Activated CD4-positive, alpha-beta T cell treated with anti-CD3 and anti-CD28 coated beads, Interleukin-2, Interleukin-6, amounts not matched to agents 100 ng/mL and 50 ng/mL, durations not matched to agents 16 hours and 8 hours (primary cell): ENCODE measurements around the gene RAB12.
"Not testable (repeated sequence)": the region's sequence is repeated elsewhere in the genome, so short reads cannot be mapped to it uniquely, and the experiment has no call there.

ENCODE experiments used
- DNase-seq: peaks from one replicate; pipeline ENCODE4 v3.0.0-alpha.2; 2020

RAB12 gene, protein sequence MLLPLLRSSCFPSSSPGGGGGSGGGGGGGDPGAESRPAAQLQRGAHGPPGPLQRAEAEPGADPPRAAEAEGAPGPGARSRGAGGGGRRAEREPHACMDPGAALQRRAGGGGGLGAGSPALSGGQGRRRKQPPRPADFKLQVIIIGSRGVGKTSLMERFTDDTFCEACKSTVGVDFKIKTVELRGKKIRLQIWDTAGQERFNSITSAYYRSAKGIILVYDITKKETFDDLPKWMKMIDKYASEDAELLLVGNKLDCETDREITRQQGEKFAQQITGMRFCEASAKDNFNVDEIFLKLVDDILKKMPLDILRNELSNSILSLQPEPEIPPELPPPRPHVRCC

GRCh38 chr18:8608795-8609658 lies at the start of gene RAB12:
TSS of gene RAB12 (plus strand) at chr18:8609437. CDS start at chr18:8609440, 3 bp downstream.
- peak; percentile 89 for DNase-seq

- no peak for DNase-seq
These were observed 49.5 kb upstream of the RAB12 start for GRCh38 chr18:8559612-8560186.

GRCh38 chr18:8561123-8561910 lies 47.9 kb upstream of the RAB12 start:
- no peak for DNase-seq

GRCh38 chr18:8562070-8562469 lies 47.2 kb upstream of the RAB12 start:
- no peak for DNase-seq

DNA sequence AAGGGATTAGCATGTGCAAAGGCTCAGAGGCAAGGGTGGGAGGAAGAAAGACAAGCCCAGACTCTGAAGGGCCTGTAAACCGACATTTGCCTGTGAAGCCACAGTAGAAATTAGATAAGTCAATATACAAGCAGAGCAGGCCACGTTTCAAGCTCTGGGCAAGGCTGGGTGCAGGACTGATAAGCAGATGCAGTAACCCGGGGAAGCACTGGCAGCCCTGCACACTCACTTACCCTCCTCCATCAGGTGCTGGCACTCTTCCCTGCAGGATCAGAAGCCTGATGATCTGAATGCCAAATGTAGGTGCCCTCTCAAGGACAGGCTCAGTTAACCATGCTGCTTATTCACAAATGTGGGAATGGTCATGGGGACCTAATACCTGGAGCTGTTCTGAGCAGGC lies 46.3 kb upstream of the RAB12 start:
- no peak for DNase-seq

DNA sequence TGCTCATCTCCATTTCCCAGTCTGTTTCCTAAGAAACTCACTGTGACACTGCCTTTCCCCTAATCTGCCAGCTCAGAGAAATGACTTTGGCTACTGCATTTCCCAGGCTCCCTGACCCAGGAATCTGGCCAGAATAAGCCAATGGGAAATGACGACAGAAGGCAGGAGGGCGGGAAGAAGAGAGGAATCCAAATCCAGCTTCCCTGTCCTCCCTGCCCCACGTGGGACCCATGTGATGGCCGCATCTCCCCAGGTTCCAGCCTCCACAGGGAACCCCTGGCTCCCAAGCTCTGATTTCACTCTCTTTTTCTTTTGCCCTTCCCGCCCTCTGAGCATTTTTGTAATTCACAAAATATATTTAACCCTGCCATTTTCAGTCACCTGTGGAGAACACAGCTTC lies 37.8 kb upstream of the RAB12 start:
- no peak for DNase-seq

GRCh38 chr18:8573766-8574165 lies 35.5 kb upstream of the RAB12 start:
- not testable (repeated sequence) for DNase-seq

GRCh38 chr18:8584798-8585197 lies 24.4 kb upstream of the RAB12 start:
- DNase-seq = no peak

DNA sequence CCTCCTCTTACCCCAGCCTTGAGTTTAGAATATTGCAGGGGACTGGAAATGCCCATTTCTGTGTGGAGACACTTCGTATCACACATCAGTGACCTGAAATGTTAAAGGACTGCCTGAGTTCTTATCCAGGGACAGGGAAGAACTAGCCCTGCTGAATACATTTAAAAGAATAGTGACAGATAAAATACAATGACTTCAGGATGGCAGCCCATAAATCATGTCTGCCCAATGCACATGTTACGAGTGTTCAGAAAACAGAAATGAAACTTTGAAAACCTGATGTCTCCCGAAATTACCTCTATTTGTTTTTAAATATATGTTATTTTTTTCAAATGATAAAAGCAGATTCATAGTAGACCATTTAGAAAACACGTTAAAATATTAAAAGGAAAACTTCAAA lies 22.3 kb upstream of the RAB12 start:
- no peak for DNase-seq

DNA sequence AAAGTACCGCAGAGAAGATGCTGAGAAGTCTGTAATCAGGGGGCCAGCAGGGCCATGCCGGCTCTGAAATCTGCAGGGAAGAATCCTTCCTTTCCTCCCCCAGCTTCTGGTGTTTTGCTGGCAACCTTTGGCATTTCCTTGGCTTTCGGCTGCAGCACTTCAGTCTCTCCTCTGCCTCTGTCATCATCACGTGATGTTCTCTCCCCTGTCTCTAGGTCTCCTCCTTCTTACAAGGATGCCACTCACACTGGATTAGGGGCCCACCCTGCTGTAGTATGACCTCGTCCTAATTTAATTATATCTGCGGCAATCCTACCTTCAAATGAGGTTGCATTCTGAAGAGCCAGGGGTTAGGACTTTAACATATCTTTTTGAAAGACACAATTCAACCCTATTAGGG lies 13.8 kb upstream of the RAB12 start:
- DNase-seq = no peak

- DNase-seq = peak; percentile 20
These were observed 7.8 kb upstream of the RAB12 start for GRCh38 chr18:8601277-8602032.

- no peak for DNase-seq
These were observed 7.2 kb upstream of the RAB12 start for GRCh38 chr18:8602040-8602439.

- DNase-seq = no peak
These were observed 6.7 kb upstream of the RAB12 start for GRCh38 chr18:8602557-8602956.

DNA sequence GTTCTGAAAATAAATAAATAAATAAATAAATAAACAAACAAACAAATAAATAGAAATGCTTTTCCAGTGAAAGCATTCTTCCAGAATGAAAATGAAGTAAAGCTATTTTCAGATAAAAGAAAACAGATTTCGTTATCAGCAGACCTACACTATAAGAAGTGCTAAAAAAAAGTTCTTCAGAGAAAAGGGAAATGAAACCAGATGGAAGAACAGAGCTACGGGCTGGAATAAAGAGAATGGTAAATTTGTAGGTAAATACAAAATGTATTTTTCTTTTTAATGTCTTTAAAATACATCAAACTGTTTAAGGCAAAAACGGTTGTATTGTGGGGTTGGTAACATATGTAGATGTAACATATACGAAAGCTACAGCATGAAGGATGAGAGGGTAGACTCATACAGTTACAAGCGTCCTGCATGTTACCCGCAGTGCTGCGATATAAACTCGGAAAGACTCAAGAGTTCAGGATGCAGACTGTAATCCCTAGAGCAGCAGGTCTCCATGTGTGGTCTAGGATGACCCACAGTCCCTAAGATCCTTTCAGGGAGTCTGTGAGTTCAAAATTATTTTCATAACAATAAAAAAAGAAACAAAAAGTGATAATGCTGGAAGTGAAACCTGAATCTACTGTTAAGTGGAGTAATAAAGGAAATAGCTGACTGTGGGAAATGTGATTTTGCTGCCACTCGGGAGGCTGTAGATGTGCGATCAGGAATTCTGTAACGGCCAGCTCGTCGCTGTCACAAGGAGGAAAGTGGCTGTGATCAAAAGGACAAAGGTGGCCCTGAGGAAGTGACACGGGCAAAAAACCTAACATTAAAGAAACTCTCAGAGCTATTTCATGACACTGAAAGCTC lies 5.3 kb upstream of the RAB12 start:
- DNase-seq = no peak

GRCh38 chr18:8605974-8606373 lies 3.3 kb upstream of the RAB12 start:
- no peak for DNase-seq

DNA sequence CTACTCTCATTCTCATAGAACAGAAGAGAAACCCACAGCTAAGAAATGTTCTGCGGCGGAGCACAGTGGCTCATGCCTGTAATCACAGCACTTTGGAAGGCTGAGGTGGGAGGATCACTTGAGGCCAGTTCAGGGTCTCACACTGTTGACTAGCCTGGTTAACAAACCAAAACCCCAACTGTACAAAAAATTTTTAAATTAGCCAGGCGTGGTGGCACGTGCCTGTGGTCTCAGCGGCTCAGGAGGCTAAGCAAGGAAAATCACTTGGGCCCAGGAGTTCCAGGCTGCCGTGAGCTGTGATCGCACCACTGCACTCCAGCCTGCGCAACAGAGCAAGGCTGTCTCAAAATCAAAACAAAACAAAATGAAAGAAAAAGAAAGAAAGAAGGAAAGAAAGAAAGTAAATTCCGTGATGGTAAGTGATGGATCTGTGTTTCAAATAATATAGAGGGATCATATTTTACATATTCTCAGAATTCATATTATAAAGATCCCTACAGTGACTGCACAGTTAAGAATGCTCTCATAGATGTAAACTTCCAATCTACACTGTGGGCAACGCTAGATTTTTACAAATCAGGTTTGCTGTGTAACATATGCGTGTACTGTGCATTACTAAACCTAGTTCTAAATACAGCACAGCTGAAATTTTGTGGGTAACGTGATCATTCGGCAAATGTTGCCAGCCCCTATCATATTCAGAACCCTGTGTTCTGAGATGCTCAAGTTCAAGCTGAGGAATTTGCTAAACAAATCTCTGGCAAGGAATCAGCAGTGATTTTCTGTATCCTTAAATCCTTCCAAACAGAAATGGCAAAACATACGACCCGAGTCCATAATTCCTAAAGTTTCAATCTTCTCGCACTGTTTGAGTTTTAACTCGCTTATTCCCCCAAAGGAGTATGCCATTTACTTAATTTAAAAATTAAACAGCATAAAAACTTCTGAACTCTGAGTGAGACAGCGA lies 1.2 kb upstream of the RAB12 start:
- no peak for DNase-seq

DNA sequence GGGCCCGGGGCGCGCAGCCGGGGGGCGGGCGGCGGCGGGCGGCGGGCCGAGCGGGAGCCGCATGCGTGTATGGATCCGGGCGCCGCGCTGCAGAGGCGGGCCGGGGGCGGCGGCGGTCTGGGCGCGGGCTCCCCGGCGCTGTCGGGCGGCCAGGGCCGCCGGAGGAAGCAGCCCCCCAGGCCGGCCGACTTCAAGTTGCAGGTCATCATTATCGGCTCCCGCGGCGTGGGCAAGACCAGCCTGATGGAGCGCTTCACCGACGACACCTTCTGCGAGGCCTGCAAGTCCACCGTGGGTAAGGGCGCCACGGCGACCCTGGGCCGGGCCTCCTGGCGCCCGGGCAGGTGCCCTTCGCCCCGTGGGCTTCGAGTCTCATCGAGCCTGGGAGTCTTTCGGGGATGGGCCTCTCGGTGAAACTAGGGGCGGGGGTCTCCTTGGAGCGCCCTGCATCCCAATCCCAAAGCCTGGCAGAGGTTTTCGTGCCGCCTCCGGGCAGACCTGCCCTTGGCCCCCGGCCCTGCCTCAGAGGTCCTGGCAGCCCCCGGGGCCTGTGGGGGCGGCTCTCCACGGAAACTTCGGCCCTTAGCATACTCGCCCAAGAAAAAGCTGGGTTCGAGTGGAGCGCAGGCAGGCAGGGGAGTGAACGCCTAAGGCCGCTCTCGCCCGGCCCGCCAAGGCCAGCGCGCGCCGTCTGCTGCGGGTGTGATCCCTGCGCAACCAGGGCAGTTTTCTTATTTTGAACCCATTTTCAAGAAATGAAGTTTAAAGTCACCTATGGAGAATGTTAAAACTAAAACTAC lies 622 bp downstream of the RAB12 start:
- DNase-seq = peak; percentile 10

DNA sequence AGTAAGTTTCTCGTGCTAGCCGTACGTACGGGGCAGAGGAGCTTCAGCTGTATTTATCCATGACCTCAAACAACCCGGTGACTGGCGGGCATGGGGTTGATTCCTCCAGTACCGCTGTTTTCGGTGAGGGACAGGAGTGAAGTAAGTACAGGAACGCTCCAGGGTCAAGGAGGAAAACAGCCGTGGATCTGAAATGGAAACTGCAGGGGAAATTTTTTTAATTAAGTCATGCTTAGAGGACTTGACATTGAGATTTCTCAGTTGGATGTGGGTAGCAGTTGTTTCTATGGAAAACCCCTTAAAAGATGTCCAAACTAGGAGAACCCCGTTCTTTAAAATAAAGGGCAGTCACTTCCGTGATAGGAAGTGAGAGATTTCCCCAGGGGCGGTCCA lies 1.2 kb downstream of the RAB12 start:
- DNase-seq = peak; percentile 30

DNA sequence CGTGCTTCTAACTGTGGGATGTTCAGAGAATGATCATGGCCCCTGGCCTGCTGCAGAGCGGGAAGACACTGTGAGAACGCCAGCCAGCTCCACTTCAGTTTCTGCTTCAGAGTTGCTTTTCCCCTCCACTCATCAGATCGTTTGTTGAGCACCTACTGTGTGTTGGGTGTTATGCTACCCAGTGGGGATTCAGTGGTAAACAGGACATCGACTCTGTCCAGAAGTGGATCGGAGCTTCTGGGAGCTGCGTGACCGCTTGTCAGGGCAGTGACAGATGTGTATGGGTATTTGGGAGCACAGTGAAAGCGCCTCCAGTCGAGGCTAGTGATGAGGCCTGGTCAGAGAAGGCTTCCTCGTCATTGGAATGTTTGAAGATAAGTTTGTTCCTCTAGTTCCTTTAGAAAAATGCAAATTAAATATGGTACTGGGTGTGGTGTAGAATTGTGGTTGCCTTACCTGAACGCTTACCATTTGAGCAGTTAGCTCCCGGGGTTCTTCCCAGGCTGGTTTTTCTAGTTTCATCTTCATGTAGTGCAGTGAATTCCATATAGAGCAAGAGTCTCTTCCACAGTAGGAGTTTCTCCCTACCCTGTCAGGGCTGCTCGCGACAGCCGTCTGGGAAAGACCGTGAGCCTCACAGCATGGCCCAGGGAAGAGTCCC lies 2.8 kb downstream of the RAB12 start:
- DNase-seq = no peak
